Lower leg skin (tissue), 3 donors: ENCODE results near the gene PSD4.

Experiments used
- CTCF ChIP-seq, 3 donors: fragments of 450-650 bp; IDR thresholded peaks; one replicate each; pipeline ENCODE4 v1.5.1; 2016; ENCODE audit warnings: antibody characterized with exemption in 3 of 3, mild to moderate bottlenecking in 3 of 3, moderate library complexity in 2 of 3
- POLR2A ChIP-seq, 2 donors: fragments of 450-650 bp; IDR thresholded peaks; one replicate each; pipeline ENCODE4 v1.6.1; 2016 to 2017; ENCODE audit warnings: antibody characterized with exemption in 2 of 2, mild to moderate bottlenecking in 1 of 2, moderate library complexity in 1 of 2

GRCh38 chr2:113252047-113252590 lies 78.3 kb downstream of the PSD4 start:
- TF ChIP-seq POLR2A (IDR thresholded peaks at IDR 0.05) = no peak
- no peak for TF ChIP-seq CTCF (IDR thresholded peaks at IDR 0.05)
